Subcutaneous abdominal adipose tissue (tissue), 5 donors: ENCODE data around the gene CRACR2A.
A peak's percentile ranks its signal among the peaks of the same experiment; 100 is the strongest.

Experiments
- H3K27ac ChIP-seq: one replicate; pipeline ENCODE4 v1.7.0; 2013; ENCODE audit warnings: low read depth, mild to moderate bottlenecking, inconsistent platforms, low read length, moderate library complexity
- H3K27me3 ChIP-seq, 5 donors: one replicate each; pipeline ENCODE4 v1.7.0; 2013; ENCODE audit warnings: low read length in 5 of 5, inconsistent platforms in 1 of 5; ENCODE audit not compliant: control insufficient read depth in 5 of 5, insufficient read depth in 4 of 5
- H3K36me3 ChIP-seq, 5 donors: one replicate each; pipeline ENCODE4 v1.7.0; 2013; ENCODE audit warnings: low read length in 5 of 5; ENCODE audit not compliant: control insufficient read depth in 5 of 5, insufficient read depth in 5 of 5
- H3K4me1 ChIP-seq, 5 donors: one replicate each; pipeline ENCODE4 v1.7.0; 2013; ENCODE audit warnings: low read length in 5 of 5, mild to moderate bottlenecking in 3 of 5, moderate library complexity in 1 of 5; ENCODE audit not compliant: control insufficient read depth in 5 of 5, insufficient read depth in 5 of 5
- H3K4me3 ChIP-seq, 5 donors: one replicate each; pipeline ENCODE4 v1.7.0; 2013; ENCODE audit warnings: low read length in 5 of 5, low read depth in 1 of 5
- H3K9ac ChIP-seq, 5 donors: one replicate each; pipeline ENCODE4 v1.7.0; 2013; ENCODE audit warnings: low read length in 5 of 5, mild to moderate bottlenecking in 4 of 5, moderate library complexity in 3 of 5
- H3K9me3 ChIP-seq, 5 donors: one replicate each; pipeline ENCODE4 v1.7.0; 2013; ENCODE audit warnings: low read length in 5 of 5; ENCODE audit not compliant: control insufficient read depth in 5 of 5
- donor health status: healthy.
- donor health status: healthy.
- donor health status: healthy.
- donor health status: healthy.
- donor health status: healthy.

The CRACR2A gene

GRCh38 chr12:3713947-3714346 is 39.0 kb downstream of the CRACR2A start:
- Histone ChIP-seq H3K27ac (no peak overlapping the region), H3K36me3 (peaks cover 0 to 6% (median 0%) of the 10 kb centered on the region in 5 donors), H3K27me3 (no peaks in the 10 kb centered on the region), H3K4me1 (no peaks in the 10 kb centered on the region), H3K9me3 (no peaks in the 10 kb centered on the region), H3K9ac (no peak overlapping the region), H3K4me3 (no peak overlapping the region)

- H3K4me3 ChIP-seq, result no peak overlapping the region
- no peak overlapping the region for H3K9ac ChIP-seq
- H3K9me3 ChIP-seq, result no peaks in the 10 kb centered on the region
- H3K27me3 ChIP-seq, result no peaks in the 10 kb centered on the region
- peaks cover 0 to 6% (median 0%) of the 10 kb centered on the region in 5 donors for H3K36me3 ChIP-seq
- no peak overlapping the region for H3K27ac ChIP-seq
- no peaks in the 10 kb centered on the region for H3K4me1 ChIP-seq
These were observed 39.4 kb downstream of the CRACR2A start for GRCh38 chr12:3713483-3713882.

DNA sequence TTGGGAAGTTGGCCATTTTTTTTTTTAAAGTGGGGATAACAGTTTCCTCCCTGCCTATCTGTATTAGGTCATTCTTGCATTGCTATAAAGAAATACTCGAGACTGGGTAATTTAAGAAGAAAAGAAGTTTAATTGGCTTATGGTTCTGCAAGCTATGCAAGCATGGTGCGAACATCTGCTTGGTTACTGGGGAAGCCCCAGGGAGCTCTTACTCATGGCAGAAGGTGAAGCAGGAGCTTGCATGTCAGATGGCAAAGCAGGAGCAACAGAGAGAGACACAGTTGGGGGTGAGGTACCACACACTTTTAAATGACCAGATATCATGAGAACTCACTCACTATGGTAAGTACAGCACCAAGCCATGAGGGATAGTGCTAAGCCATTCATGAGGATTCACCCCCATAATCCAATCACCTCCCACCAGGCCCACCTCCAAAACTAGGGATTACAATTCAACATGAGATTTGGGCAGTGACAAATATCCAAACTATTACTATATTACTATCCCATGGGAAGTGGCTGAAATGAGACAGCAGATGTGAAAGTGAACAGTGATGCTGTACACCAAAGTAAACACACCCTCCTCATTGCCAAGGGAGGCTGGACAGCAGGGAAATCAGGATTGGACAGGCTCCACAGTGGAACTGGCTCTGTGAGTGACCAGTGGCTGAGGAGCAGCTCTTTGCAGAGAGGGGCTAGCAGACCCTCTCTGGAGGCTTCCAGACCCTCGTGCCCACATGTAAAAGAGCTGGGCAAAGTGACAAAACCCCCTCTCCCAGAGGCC is 40.5 kb downstream of the CRACR2A start:
- H3K27me3 ChIP-seq, result no peaks in the 10 kb centered on the region
- H3K4me1 ChIP-seq, result no peaks in the 10 kb centered on the region
- no peak overlapping the region for H3K9ac ChIP-seq
- H3K4me3 ChIP-seq, result no peak overlapping the region
- no peak overlapping the region for H3K27ac ChIP-seq
- peaks cover 0 to 6% (median 0%) of the 10 kb centered on the region in 5 donors for H3K36me3 ChIP-seq
- no peaks in the 10 kb centered on the region for H3K9me3 ChIP-seq

GRCh38 chr12:3705354-3705675 is 47.6 kb downstream of the CRACR2A start:
- Histone ChIP-seq H3K9me3 (no peaks in the 10 kb centered on the region), H3K4me3 (no peak overlapping the region), H3K27ac (peak overlapping the region; percentile 19), H3K9ac (peak overlapping the region in 1 of 5 donors; percentile 67), H3K36me3 (no peaks in the 10 kb centered on the region), H3K27me3 (no peaks in the 10 kb centered on the region), H3K4me1 (peaks cover 0 to 12% (median 3%) of the 10 kb centered on the region in 5 donors)

- H3K4me3 ChIP-seq, result peak overlapping the region in 4 of 5 donors; percentile 10 to 36 (median 24)
- H3K9ac ChIP-seq, result peak overlapping the region in 3 of 5 donors; percentile 1 to 67 (median 60)
- no peaks in the 10 kb centered on the region for H3K9me3 ChIP-seq
- no peaks in the 10 kb centered on the region for H3K27me3 ChIP-seq
- H3K27ac ChIP-seq, result peak overlapping the region; percentile 19
- H3K36me3 ChIP-seq, result no peaks in the 10 kb centered on the region
- peaks cover 0 to 12% (median 3%) of the 10 kb centered on the region in 5 donors for H3K4me1 ChIP-seq
These were observed 48.2 kb downstream of the CRACR2A start for GRCh38 chr12:3704512-3705353.

GRCh38 chr12:3700861-3701260 is 52.0 kb downstream of the CRACR2A start:
- Histone ChIP-seq H3K36me3 (peaks cover 0 to 4% (median 0%) of the 10 kb centered on the region in 5 donors), H3K27me3 (no peaks in the 10 kb centered on the region), H3K9ac (no peak overlapping the region), H3K4me1 (peaks cover 0 to 16% (median 3%) of the 10 kb centered on the region in 5 donors), H3K9me3 (no peaks in the 10 kb centered on the region), H3K27ac (no peak overlapping the region), H3K4me3 (no peak overlapping the region)

DNA sequence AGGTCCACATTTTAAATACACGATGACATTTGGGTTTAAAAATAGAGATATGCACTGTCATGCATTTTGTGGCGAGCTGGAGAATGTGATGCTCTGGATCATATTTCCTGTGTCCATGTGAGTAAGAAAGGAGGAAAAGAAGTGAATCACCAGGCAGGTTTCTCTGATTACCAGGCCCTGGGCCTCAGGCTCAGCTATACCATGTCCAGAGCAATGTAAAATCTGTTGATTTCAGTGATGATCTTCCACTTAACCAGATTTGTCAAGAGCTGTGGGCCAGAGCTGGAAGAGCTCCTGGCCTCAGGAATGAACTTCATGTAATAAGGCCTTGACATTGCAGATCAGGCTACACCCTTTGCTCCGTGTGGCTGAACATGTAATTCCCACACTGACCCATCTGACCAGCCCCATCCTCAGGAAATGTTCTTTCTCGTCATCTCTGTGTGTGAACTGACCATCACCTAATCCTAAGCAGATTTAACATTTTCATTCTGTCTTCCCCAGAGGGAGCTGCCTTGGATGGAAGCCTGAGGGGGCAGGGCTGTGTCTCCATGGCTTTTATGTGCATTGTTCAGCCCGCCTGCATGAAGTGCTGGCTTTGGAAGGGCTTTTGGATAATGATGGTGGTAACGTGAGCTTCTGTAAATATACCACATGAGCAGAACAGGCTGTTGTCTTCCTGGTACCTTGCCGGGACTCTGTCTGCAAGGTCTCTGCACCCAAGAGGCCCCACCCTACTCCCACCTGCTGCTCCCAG is 54.5 kb downstream of the CRACR2A start:
- H3K27me3 ChIP-seq, result no peaks in the 10 kb centered on the region
- no peaks in the 10 kb centered on the region for H3K9me3 ChIP-seq
- peaks cover 0 to 5% (median 4%) of the 10 kb centered on the region in 5 donors for H3K4me1 ChIP-seq
- H3K9ac ChIP-seq, result no peak overlapping the region
- H3K27ac ChIP-seq, result no peak overlapping the region
- H3K4me3 ChIP-seq, result no peak overlapping the region
- H3K36me3 ChIP-seq, result peaks cover 0 to 4% (median 0%) of the 10 kb centered on the region in 5 donors

DNA sequence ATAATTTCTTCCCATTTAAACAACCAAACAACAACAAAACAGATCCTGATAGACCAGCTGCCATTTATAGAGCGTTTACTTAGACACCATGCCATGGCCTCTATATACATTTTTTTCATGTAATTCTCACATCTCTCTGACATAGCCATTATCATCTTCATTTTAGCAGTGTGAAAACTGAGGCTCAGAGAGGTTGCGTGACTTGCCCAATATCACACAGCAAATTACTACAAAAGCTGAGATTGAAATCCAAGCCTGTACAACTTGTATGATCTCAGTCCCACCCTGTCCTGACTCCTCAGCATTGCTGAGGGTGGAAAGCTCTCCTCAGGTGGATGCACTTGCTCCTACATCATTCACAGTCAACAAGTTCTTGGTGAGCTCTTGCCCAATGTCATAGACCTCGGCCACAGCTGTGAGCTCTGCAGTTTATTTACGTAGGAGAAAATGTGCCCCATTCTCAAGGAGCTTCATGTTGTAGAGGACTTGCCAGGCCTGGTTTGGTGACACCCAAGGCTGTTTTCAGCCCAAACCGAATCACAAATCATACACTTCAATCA is 55.5 kb downstream of the CRACR2A start:
- Histone ChIP-seq H3K9ac (no peak overlapping the region), H3K4me3 (no peak overlapping the region), H3K36me3 (peaks cover 0 to 10% (median 0%) of the 10 kb centered on the region in 5 donors), H3K9me3 (no peaks in the 10 kb centered on the region), H3K4me1 (peaks cover 0 to 5% (median 4%) of the 10 kb centered on the region in 5 donors), H3K27me3 (peaks cover 0 to 4% (median 0%) of the 10 kb centered on the region in 5 donors), H3K27ac (no peak overlapping the region)

- peaks cover 0 to 5% (median 4%) of the 10 kb centered on the region in 5 donors for H3K4me1 ChIP-seq
These were observed 58.2 kb downstream of the CRACR2A start for GRCh38 chr12:3694673-3695072.

More at GRCh38 chr12:3694673-3695072, 58.2 kb downstream of the CRACR2A start:
- Histone ChIP-seq H3K27ac (no peak overlapping the region), H3K9me3 (no peaks in the 10 kb centered on the region), H3K36me3 (peaks cover 0 to 10% (median 0%) of the 10 kb centered on the region in 5 donors), H3K27me3 (peaks cover 0 to 4% (median 0%) of the 10 kb centered on the region in 5 donors), H3K4me3 (no peak overlapping the region), H3K9ac (no peak overlapping the region)
